Forelimb muscle (tissue), 1 donor: ENCODE measurements around the gene ATXN1L. TPM values are rescaled to one million over a fixed set of nuclear protein-coding genes. Genes with fewer than 3 reads are reported as not detected.
"Not testable (repeated sequence)": the region's sequence is repeated elsewhere in the genome, so short reads cannot be mapped to it uniquely, and the experiment has no call there.

ENCODE experiments used
- DNase-seq: peaks from one replicate; pipeline ENCODE4 v3.0.0-alpha.2; 2013; ENCODE audit warnings: low read depth
- polyA plus RNA-seq: library from polyadenylated mRNA; unstranded; fragments of 120-200 nt; gene quantifications from one replicate; pipeline ENCODE4 v1.2.1, GENCODE V29; 2013; ENCODE audit not compliant: insufficient read length

ATXN1L gene
- polyA plus RNA-seq, 1 donor = 15.8 TPM

DNA sequence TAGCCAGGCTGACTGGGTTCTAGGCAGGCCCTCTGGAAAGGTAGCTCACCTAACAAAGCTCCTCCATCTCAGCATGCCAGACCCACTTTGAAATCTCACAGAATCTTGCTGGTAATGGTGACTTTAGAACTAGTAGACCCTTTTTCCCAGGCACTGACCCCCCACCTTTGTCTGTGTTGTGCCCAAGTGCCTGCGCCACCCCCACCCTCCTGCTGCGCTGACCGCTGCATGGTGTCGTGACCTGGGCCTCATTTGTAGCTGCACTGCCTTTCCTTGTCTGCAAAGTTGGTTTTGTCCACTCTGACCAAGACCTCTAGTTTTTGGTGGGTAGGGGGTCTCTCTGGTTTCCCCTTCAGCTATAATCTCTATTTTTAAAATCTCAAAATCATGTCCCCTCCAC, 6.8 kb downstream of the ATXN1L start:
- DNase-seq = no peak

DNA sequence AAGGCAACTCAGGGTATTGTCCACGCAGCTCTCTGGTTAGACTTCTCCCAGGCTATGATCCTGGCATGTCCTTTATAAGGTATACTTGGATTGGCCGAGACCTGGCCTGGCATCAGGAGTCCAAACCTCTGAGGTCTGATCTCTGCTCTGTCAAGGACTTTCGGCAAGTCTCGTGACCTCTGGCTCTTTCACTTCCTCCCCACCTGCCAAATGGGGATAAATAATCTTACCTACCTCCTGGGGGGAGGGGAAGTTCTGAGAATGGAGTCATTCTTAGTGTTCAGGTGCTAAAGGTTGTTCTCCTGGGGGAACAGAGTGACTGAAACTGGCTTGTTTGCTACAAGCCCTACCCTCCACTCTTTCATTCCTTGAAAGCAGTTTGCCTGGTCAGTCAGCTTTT, 7.6 kb downstream of the ATXN1L start:
- DNase-seq = no peak

DNA sequence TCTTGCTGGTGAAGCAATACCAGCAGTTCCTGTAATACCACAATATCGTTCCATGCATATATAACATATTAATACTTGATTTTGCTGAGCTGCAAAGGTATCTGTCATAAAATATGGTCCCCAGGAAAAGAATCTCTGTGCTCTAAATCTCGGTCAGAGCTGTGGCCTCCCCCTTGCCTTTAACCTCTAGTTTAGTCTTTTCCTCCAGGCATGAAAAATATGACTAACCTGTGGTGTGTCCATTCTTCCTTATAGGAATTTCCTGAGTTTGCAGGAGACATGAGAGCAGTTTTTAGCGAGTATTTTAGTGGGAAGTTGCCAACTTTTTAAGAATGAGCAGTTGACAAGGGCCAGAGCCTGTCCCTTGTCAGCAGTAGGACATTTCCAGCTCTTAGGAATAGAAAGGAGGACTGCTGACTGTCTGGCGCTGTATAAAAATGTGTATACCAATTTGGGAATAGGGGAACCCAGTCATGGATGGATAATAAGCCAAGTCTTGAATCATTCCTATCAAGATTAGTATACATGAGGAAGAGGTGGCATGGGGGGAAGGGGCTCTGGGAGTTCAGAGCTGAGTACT, 8.7 kb downstream of the ATXN1L start:
- no peak for DNase-seq

DNA sequence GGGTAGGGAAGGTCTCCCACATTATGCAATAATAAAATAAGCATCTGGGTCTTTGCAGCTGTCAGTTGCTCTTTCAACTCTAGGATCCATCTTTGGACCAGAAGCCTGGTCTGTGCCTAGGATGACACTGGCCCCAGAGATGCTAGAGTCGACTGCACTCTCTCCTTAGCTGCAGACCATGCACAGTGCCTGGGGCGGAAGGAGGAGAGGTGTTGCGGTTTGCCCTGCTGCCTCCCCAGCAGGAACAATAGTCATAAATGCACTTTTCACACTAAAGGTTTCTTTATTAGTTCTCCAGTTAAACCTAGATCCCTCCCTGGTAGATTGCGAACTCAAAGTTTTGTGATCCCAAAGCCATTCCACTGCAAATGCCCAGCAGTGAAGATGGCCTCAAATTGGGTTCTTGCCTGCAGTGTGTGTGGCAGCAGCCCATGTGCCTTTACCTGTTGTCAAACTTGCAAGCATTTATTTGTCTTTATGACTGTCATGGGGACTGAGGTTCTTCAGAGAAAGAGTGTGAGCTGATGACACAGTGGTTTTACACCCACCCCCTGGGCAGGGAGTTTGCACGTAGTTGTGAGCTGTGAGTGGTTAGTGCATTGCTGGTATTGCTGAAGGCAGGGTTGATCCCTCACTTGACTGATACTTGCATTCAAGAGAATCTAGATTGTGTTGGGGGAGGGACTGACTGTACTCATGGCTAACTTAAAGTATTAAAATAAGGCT, 10.3 kb downstream of the ATXN1L start:
- DNase-seq = no peak

DNA sequence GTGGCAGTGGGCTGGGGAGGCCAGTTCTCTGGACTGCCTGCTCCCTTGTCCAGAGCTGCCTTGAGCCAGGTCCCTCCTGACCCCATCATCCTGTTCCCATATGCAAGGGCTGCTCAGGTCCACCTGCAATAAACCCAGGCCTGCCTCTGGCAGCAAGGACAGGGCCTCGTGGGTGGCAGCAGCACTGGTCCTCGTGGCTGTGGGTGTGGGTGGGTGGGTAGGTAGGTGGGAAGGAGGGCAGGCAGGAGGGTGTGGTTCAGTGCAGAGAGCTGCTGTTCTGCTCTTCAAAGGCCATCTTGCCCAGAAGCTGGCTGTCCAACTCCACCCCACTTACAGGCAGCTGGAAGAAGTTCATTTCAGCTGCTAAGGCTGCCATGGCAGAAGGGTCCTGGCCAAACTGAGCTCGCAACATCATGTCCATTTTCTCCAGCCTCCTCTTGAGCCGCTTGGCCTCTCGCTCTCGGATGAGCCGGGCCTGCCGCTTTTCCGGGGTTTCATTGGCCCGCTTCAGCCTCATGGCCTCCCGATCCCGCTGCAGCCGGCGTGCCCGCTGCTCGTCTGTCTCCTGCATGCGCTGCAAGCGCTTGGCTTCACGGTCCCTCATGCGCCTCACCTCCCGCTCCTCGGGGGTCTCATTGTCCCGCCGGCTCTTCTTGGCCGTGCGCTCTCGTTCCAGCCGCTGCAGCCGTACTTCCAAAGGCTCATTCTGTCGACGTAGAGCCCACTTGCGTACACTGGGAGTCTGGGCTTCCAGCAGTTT, 14.2 kb downstream of the ATXN1L start:
- DNase-seq = no peak

DNA sequence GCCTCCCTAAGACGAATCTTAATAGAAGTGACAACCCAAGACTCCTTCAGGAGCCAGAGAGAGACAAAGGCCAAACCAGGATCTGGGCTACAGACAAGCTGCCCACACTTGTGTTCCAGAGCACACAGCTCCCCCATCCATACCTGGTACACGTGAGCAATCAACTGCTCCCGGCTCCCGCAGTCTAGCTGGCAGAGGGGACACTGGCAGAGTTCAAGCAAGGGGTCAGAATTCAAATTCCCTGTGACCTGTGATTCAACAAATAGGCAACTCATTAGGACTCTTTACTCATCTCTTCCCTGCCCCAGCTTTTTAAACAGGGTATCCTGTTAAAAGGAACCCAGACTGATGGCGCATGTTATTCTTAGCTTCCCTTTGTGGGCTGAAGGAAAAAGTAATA, 18.2 kb downstream of the ATXN1L start:
- no peak for DNase-seq

DNA sequence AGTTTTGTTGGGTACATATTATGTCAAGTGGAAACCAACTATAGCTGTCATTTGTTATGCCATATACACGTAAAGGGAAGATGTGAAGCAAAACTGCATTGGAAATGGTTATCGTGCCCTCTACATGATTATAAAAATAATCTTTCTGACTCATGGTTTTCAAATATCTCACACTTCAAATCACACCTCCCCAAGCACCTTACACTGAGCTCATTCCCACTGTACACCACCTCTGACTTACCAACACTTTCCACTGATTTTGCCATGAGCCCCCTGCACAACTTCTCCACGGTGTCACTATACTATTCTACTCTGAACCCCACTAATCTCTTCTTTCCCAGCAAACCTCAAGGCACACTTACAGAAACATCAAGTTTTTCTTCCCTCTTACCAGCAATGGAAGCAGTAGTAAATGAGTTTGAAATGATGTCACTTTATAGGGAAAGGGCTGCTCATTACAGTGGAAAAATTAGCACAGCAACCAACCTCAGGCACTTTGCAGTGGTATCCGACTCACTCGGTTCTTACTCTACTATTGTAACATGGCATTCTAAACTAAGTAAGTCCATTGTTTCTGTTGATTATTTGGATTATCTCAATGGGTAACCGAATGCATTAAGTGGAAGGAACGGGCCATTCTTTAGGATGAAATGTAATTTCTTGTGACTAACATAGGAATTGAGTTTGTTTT, 19.5 kb downstream of the ATXN1L start:
- no peak for DNase-seq

DNA sequence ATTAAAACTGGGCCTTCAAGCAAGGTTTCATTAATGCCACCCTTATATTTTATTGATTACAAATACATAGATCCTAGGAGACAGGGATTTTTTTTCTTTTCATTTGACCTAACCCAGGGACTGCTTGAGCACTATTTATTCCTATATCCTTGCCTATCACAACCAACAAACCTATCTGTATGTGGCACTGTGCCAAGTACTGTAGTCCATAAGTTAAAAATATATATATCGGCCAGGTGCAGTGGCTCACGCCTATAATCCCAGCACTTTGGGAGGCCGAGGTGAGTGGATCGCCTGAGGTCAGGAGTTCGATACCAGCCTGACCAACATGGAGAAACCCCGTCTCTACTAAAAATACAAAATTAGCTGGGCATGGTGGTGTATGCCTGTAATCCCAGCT, 21.4 kb downstream of the ATXN1L start:
- not testable (repeated sequence) for DNase-seq

DNA sequence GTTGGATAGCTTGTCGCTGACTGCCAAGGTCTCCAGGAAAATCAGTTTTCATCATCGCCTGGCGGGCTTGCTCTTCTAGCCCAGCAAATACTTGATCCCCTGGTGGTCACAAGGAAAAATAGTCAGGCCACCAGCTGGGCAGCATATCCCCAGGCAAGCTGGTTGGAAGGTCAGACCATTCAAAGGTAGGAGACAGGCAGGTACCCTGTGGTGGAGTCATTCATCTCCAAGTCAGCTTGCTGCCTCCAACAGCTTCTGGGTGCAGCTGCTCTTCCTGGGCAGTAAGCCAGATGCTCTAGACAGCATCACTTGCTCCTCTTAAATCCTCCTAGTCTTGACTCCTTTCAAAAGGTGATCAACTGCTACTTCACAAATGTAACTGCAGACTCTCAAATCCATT, 22.2 kb downstream of the ATXN1L start:
- no peak for DNase-seq

DNA sequence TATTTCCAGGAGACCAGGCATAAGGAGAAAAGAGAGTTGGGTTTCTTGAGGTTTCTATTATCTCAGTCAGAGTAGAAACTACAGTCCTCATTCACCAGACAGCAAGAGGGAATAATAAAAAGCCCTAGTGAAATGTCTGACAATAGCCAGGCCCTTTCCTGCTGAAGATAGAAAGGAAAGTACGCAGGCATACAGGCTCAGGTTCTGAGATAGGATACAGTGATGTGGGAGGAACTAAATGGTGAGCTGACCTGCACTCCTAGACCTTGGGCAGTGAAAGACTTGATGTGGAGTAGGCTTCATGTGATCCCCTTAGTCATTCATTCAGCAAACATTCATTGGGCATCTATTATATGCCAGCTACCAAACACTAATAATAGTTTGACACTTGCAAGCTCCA, 23.3 kb downstream of the ATXN1L start:
- DNase-seq = no peak

DNA sequence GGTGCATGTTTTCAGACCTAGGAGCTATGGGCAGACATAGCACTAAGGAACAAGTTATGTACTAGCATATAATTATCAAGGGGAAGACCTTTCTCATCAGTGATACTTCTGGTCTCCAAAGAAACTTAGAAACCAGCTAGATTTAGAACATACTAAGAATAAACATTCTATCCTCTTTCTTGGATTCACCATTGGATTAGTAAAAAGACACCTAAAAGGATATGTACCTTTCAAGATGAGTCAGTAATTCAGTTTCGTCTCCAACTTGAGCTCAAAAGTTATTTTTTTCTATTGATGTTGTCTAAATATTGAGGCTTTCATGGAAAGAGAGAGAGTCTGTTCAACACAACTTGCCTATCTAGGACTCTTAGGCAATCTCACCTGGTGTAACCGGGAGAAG, 25.0 kb downstream of the ATXN1L start:
- no peak for DNase-seq

DNA sequence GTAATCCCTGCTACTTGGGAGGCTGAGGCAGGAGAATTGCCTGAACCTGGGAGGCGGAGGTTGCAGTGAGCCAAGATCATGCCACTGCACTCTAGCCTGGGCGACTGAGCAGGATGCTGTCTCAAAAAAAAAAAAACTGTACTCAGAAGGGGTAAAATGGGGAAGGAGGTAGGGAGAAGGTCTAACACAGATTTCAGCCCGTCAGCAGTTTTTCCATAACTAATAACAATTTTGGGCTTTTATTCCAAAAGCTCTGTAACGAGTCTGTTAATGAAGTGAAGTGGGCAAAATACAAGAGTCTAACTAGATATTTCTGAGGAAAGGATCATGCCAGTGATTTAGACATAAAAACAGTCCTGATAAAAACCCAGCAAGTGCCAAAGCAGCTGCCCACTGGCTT, 27.4 kb downstream of the ATXN1L start:
- DNase-seq = no peak

DNA sequence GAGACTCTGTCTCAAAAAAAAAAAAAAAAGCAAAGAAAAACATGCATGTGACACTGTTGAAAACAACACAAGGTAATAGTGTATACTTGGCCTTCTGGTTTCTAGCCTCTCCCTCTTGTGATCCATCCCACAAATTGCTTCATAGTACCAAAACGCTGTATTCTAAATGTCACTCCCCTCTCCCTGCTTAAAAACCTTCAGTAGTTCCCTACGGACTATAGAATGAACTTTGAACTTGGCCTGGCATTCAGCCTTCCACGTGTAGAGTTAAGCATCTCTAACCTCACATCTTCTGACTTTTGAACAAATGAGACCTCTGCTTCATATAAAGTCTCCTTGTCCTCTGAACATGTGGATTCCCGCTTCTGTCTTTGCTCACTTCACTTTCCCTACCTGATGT, 33.1 kb downstream of the ATXN1L start:
- DNase-seq = no peak

DNA sequence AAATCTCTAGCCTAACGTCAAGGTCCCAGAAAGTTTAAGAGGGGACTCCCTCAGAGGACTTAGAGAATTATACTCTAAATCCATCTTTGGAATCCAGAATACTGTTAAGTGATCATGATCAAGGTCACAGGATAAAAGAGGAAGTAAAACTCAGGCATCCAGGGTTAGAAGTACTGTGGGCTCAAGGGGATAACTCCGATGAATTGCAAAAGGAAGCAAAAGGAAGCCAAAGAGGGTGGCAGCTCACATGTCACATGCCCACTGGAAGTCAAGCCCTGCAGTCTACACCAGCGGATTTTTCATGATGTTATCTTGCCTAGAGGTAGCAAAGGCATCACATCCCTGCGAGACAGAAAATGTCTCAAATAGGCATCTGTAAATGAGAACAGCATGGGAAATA, 34.4 kb downstream of the ATXN1L start:
- no peak for DNase-seq

DNA sequence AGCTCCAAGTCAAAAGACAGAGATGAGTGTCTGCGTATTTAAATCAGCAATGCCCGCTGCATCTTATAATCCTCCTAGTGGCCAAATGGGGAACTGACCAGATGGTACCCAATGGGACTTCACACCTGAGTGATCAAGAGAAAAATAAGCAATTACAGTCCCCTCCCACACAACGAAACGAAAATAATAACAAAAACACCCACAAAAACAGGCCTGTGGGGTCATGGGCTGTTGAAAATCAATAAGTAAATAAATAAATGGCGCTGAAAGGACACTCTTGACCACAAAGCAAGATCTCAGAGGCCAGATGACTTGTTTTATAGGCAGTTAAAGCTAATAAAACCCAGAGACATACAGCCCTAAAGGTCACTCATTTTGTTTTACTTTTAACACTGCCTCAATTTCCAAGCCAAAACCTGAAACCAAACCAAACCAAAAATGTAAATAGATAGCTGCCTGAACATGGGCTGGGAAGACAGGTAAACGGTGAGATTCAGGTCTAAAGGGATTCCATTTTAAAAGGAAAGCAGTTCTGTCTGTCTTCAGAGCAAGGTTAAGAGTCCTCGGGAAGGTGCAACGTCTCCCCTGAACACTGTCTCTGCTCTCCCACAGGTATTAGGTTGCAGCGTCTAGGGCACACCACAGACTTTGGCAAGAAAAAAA, 36.9 kb downstream of the ATXN1L start:
- no peak for DNase-seq

DNA sequence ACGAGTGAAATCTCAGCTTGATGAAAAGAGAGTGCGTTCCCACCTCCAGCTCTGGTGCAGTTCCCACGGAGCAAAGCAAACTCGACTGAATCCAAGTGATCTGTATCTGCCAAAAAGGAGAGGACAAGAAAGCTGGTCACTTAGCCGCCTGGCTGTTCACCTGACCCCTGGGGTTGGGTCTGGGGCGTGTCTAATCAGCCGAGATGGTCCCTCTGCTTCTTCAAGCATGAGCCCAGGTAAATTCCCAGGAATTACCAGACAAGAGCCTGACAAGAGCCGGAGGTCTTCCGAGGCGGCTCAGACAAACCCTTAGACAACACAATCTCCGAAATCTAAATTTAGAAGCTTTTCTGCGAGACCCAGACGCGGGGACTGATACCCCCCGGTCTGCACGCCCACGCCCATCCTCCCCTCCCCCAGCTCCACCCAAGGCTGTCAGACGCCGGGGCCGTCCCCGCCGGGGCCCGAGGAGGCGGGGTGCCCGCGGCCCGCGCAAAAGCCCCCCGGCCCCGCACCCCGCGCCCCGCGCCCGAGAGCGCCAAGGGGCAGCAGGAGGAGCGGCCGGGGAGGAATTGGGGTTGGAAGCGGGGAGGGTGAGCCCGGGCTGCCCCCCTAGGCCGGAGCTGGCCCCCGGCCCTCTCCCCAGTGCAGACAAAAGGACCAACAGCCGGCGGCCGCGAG, 37.5 kb downstream of the ATXN1L start:
- DNase-seq = no peak

DNA sequence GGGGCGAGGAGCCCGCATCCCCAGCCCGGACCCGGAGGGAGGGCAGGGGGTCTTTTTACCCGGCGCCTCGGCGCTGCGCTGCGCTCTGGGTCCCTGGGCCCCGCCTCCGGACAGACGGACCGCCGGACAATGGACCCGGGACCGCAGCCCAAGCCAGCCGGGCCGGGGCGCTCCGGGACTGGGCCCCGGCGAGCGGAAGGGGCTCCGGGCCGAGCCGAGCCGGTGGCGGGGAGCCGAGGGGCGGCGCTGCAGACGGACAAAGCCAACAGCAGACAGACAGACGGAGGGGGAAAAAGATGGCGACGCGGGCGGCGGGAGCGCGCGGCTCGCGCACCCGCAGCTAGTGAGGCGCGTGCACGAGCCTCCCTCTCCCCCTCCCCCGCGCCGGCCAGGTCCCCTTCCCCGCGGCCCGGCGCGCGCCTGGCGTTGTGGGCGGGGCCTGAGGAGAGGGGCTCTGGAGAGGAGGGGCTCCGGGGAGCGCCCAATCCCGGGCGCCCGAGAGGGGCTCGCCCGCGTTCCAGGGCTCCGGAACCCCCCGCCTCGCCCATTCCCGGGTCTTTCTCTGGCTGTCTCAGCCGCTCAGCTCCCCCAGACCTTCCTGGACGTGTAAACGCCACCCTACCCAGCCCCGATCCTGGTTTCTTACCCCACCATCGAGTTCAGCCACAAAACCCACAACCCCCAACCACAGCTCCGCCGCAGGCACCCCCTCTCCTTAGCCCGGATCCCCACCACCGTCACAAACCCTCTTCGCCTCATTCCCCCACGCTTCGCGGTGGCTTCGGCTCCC, 38.3 kb downstream of the ATXN1L start, which contains the start of gene ZNF821:
Gene ZNF821, minus strand, starts transcription at position 334 of the 790 bp plus-strand sequence. CDS start 4,236 bp downstream, outside the sequence.
- no peak for DNase-seq

DNA sequence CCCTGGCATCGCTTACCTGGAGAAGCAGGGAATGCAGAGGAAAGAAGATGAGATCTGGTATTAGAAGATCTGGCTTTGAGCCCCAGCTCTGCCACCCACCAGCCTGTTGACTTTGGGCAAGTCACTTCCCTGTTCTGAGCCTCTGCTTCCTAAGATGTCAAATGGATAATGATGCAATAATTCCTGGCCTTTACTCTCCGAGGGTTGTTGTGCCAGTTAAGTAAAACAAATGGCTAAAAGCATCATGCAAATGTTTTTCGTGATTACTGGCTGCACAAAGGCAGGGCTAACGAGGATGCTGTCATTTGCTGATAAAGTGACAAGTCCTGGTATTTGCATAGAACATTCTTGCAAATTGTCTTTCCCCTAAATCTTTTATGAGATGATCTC, 39.5 kb downstream of the ATXN1L start:
- DNase-seq = no peak

DNA sequence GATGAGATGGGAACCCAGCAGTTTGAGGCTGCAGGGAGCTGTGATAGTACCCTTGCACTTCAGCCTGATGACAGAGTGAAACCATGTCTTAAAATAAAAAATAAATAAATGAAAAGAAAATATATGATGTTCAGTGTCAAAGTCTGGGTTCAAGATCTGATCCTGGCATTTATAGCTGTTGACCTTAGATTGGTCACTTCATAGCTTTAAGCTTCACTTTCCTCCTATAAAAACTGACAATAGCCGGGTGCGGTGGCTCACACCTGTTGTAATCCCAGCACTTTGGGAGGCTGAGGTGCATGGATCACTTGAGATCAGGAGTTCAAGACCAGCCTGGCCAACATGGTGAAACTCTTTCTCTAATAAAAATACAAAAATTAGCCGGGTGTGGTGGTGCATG, 43.4 kb downstream of the ATXN1L start:
- DNase-seq = no peak

DNA sequence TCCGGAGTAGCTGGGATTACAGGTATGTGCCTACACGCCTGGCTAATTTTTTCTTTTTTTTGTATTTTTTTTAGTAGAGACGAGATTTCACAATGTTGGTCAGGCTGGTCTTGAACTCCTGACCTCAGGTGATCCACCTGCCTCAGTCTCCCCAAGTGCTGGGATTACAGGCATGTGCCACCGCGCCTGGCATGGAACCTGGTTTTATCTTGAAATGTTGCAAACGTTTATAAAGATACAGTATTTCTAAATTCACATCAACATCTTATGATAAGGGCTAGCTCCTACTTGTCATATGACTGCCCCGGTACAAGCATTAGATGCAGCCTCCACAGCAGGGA, 48.1 kb downstream of the ATXN1L start:
- no peak for DNase-seq
